Loucy (cell line): ENCODE measurements around the gene TNC.

Source experiments
- H2AFZ ChIP-seq: fragments of 200-600 bp; sonication (generic); 2 replicates; pipeline ENCODE4 v1.6.0; 2016; ENCODE audit warnings: antibody characterized with exemption, mild to moderate bottlenecking, low read length, moderate library complexity
- H3F3A ChIP-seq: fragments of 200-600 bp; 2 replicates; pipeline ENCODE4 v1.6.0; 2016; ENCODE audit warnings: antibody characterized with exemption, low read depth, mild to moderate bottlenecking
- H3K27me3 ChIP-seq: fragments of 200-600 bp; sonication (generic); 2 replicates; pipeline ENCODE4 v1.6.1; 2014; ENCODE audit warnings: low read length, mild to moderate bottlenecking; ENCODE audit not compliant: insufficient read depth, poor library complexity, severe bottlenecking
- H3K36me3 ChIP-seq: fragments of 200-600 bp; sonication (generic); 2 replicates; pipeline ENCODE4 v1.6.1; 2016; ENCODE audit warnings: low read length; ENCODE audit not compliant: insufficient read depth
- H3K4me1 ChIP-seq: fragments of 200-600 bp; sonication (generic); 2 replicates; pipeline ENCODE4 v1.5.1; 2014; ENCODE audit warnings: low read length, mild to moderate bottlenecking; ENCODE audit not compliant: insufficient read depth, poor library complexity, severe bottlenecking
- H3K4me2 ChIP-seq: fragments of 200-600 bp; sonication (generic); 2 replicates; pipeline ENCODE4 v1.6.0; 2014; ENCODE audit warnings: antibody characterized with exemption, low read length, low read depth, mild to moderate bottlenecking; ENCODE audit not compliant: poor library complexity, severe bottlenecking
- H3K4me3 ChIP-seq: fragments of 200-600 bp; sonication (generic); 2 replicates; pipeline ENCODE4 v1.5.1; 2014; ENCODE audit warnings: low read length, mild to moderate bottlenecking, mixed read lengths; ENCODE audit not compliant: poor library complexity, severe bottlenecking
- H3K79me2 ChIP-seq: fragments of 200-600 bp; sonication (generic); 2 replicates; pipeline ENCODE4 v1.6.1; 2014; ENCODE audit warnings: low read length; ENCODE audit not compliant: insufficient read depth
- H3K9ac ChIP-seq: fragments of 200-600 bp; sonication (generic); 2 replicates; pipeline ENCODE4 v1.6.0; 2014; ENCODE audit warnings: mild to moderate bottlenecking, low read depth, low read length, moderate library complexity; ENCODE audit not compliant: poor library complexity, severe bottlenecking
- H3K9me2 ChIP-seq: fragments of 200-600 bp; sonication (generic); replicated peaks from 2 replicates; pipeline ENCODE4 v1.6.1; 2016; ENCODE audit warnings: low read depth, low read length, mixed read lengths
- H3K9me3 ChIP-seq: fragments of 200-600 bp; sonication (generic); 2 replicates; pipeline ENCODE4 v1.6.1; 2014; ENCODE audit warnings: mild to moderate bottlenecking, antibody characterized with exemption, low read length, low read depth; ENCODE audit not compliant: insufficient read depth
- H4K20me1 ChIP-seq: fragments of 200-600 bp; sonication (generic); 2 replicates; pipeline ENCODE4 v1.6.0; 2014; ENCODE audit warnings: antibody characterized with exemption, low read length, mild to moderate bottlenecking; ENCODE audit not compliant: insufficient read depth, poor library complexity, severe bottlenecking
- CTCF ChIP-seq: fragments of 200-600 bp; sonication (generic); conservative IDR thresholded peaks from 2 replicates; pipeline ENCODE4 v1.5.1; 2014; ENCODE audit warnings: mild to moderate bottlenecking, antibody characterized with exemption, low read length
- EZH2phosphoT487 ChIP-seq: fragments of 200-600 bp; IDR thresholded peaks from 2 replicates; pipeline ENCODE4 v1.6.1; 2018; ENCODE audit warnings: antibody characterized with exemption, mild to moderate bottlenecking, moderate library complexity, borderline replicate concordance

The TNC gene

GRCh38 chr9:115098226-115098965 is 19.6 kb downstream of the TNC start:
- H3K9me3 ChIP-seq, result no peaks in the 10 kb centered on the region; the same call in 1 of the 2 replicates
- no peaks in the 10 kb centered on the region for H3F3A ChIP-seq
- H3K27me3 ChIP-seq, result no peaks in the 10 kb centered on the region
- H3K9ac ChIP-seq, result no peak overlapping the region
- no peak for TF ChIP-seq CTCF
- TF ChIP-seq EZH2phosphoT487, result no peak
- no peak overlapping the region for H2AFZ ChIP-seq
- no peaks in the 10 kb centered on the region for H3K79me2 ChIP-seq
- no peak overlapping the region for H3K4me2 ChIP-seq
- H4K20me1 ChIP-seq, result no peaks in the 10 kb centered on the region
- H3K9me2 ChIP-seq, result no peaks in the 10 kb centered on the region
- H3K36me3 ChIP-seq, result no peaks in the 10 kb centered on the region
- H3K4me3 ChIP-seq, result no peak overlapping the region
- no peaks in the 10 kb centered on the region for H3K4me1 ChIP-seq

GRCh38 chr9:115093520-115093919 is 24.4 kb downstream of the TNC start:
- Histone ChIP-seq H3F3A (no peaks in the 10 kb centered on the region), H3K79me2 (no peaks in the 10 kb centered on the region), H3K4me3 (no peak overlapping the region), H3K36me3 (no peaks in the 10 kb centered on the region), H3K9me2 (no peaks in the 10 kb centered on the region), H3K9me3 (no peaks in the 10 kb centered on the region; the same call in 1 of the 2 replicates), H3K9ac (no peak overlapping the region), H4K20me1 (no peaks in the 10 kb centered on the region), H3K4me1 (no peaks in the 10 kb centered on the region), H3K27me3 (no peaks in the 10 kb centered on the region), H2AFZ (no peak overlapping the region), H3K4me2 (no peak overlapping the region)
- TF ChIP-seq EZH2phosphoT487 (no peak), CTCF (no peak)

GRCh38 chr9:115090486-115090885 is 27.5 kb downstream of the TNC start:
- H3K4me1 ChIP-seq, result no peaks in the 10 kb centered on the region
- H3K9me2 ChIP-seq, result no peaks in the 10 kb centered on the region
- H3K9me3 ChIP-seq, result no peaks in the 10 kb centered on the region; the same call in 1 of the 2 replicates
- H4K20me1 ChIP-seq, result no peaks in the 10 kb centered on the region
- H3K27me3 ChIP-seq, result no peaks in the 10 kb centered on the region
- no peaks in the 10 kb centered on the region for H3F3A ChIP-seq
- no peak overlapping the region for H3K9ac ChIP-seq
- no peaks in the 10 kb centered on the region for H3K36me3 ChIP-seq
- H3K4me2 ChIP-seq, result no peak overlapping the region
- TF ChIP-seq CTCF, result no peak
- no peak for TF ChIP-seq EZH2phosphoT487
- no peak overlapping the region for H3K4me3 ChIP-seq
- H2AFZ ChIP-seq, result no peak overlapping the region
- H3K79me2 ChIP-seq, result no peaks in the 10 kb centered on the region
